Stomach (tissue), 9 donors: ENCODE data around the gene RBM6. TPM values are rescaled to one million over a fixed set of nuclear protein-coding genes. Genes with fewer than 3 reads are reported as not detected.

Experiments used
- DNase-seq, 2 donors: peaks; one replicate each; pipeline versions ENCODE4 v3.0.0 to v3.0.0-alpha.2; 2013 to 2019
- H3K27ac ChIP-seq, 5 donors: fragments of 200-600 bp in 4 of 5; sonication (generic) in 4 of 5; one replicate each; pipeline ENCODE4 v1.5.1; 2013 to 2019; ENCODE audit warnings: mild to moderate bottlenecking in 1 of 5, moderate library complexity in 1 of 5
- H3K27me3 ChIP-seq, 3 donors: fragments of 200-600 bp; sonication (generic); one replicate each; pipeline ENCODE4 v1.5.1; 2017 to 2019; ENCODE audit warnings: mixed run types in 1 of 3
- H3K36me3 ChIP-seq, 4 donors: fragments of 200-600 bp; sonication (generic); 1 replicate in 3 of 4; 2 replicates in 1 of 4; pipeline ENCODE4 v1.5.1; 2016 to 2019
- H3K4me1 ChIP-seq, 4 donors: fragments of 200-600 bp; sonication (generic); one replicate each; pipeline ENCODE4 v1.5.1; 2016 to 2019
- H3K4me3 ChIP-seq, 4 donors: fragments of 200-600 bp; sonication (generic) in 3 of 4; one replicate each; pipeline ENCODE4 v1.5.1; 2016 to 2019; ENCODE audit warnings: mild to moderate bottlenecking in 1 of 4
- H3K9me3 ChIP-seq, 4 donors: fragments of 200-600 bp; sonication (generic); one replicate each; pipeline ENCODE4 v1.5.1; 2016 to 2019
- CTCF ChIP-seq, 7 experiments: fragments of 450-650 bp in 4 of 7; fragments of 200-600 bp in 3 of 7; sonication (generic) in 3 of 7; IDR thresholded peaks; one replicate each; pipeline ENCODE4 v1.5.1; 2016 to 2019; ENCODE audit warnings: antibody characterized with exemption in 7 of 7, control low read depth in 2 of 7, mild to moderate bottlenecking in 1 of 7
- EP300 ChIP-seq: sonication (generic); formaldehyde crosslinking; IDR thresholded peaks from one replicate; pipeline ENCODE4 v1.6.1; 2017; ENCODE audit warnings: antibody characterized with exemption
- POLR2A ChIP-seq, 4 donors: fragments of 450-650 bp; IDR thresholded peaks; one replicate each; pipeline ENCODE4 v1.6.1; 2016; ENCODE audit warnings: antibody characterized with exemption in 4 of 4, control low read depth in 2 of 4, mild to moderate bottlenecking in 1 of 4, moderate library complexity in 1 of 4
- POLR2AphosphoS5 ChIP-seq, 3 donors: sonication (generic); formaldehyde crosslinking; IDR thresholded peaks; one replicate each; pipeline ENCODE4 v1.6.1; 2016; ENCODE audit warnings: antibody characterized with exemption in 3 of 3
- WGBS, 5 donors: extraction: QIAGEN DNeasy Blood & Tissue Kit in 3 of 5; methylation state at CpG; one replicate each; pipeline versions ENCODE4 v1.1.5 to v1.1.7; 2013 to 2018; 5-methylcytosine and 5-hydroxymethylcytosine counted together
- intact Hi-C: fragments of 100-400 bp; cut with DNase I; formaldehyde crosslinking; loops from one replicate; pipeline ENCODE4 v1.15.1; 2023; ENCODE audit warnings: low total_unique reads
- polyA plus RNA-seq, 3 donors: library from polyadenylated mRNA; stranded (reverse); fragments of 200-250 nt; gene quantifications; one replicate each; pipeline ENCODE4 v1.2.3, GENCODE V29; 2013
- total RNA-seq, 5 donors: library from RNA; depleted of rRNA; stranded (reverse); fragments of >200 nt; gene quantifications; one replicate each; pipeline versions ENCODE4 v1.1.0 to v1.2.3, GENCODE V29; 2014 to 2016
- donor health status: healthy with polysubstance abuse.
- donor health status: Bipolar disorder and iron deficiency.
- donor health status: healthy.

RBM6 gene
- total and polyA plus RNA-seq, 8 donors = 87.0 to 239 (median 133) TPM

- Histone ChIP-seq H3K4me1 (peaks cover 10 to 36% (median 20%) of the 10 kb centered on the region in 4 donors), H3K9me3 (no peaks in the 10 kb centered on the region), H3K27ac (peak overlapping the region in 1 of 5 donors; percentile 12), H3K4me3 (no peak overlapping the region), H3K36me3 (peaks cover 0 to 16% (median 8%) of the 10 kb centered on the region in 4 donors), H3K27me3 (no peaks in the 10 kb centered on the region)
- 86 to 93% (median 90%) methylated on average over 2 of the region's 2 CpGs for WGBS, 5 donors
- intact Hi-C loops = no loop called here
- TF ChIP-seq CTCF (IDR thresholded peaks at IDR 0.05) (no peak), EP300 (no peak)
- DNase-seq = no peak
Observed at GRCh38 chr3:49925485-49925884, 14.5 kb upstream of the RBM6 start.

GRCh38 chr3:49926117-49926728 is 13.7 kb upstream of the RBM6 start:
- Histone ChIP-seq H3K27ac (peak overlapping the region in 1 of 5 donors; percentile 12), H3K4me1 (peaks cover 11 to 39% (median 23%) of the 10 kb centered on the region in 4 donors), H3K9me3 (no peaks in the 10 kb centered on the region), H3K27me3 (no peaks in the 10 kb centered on the region), H3K4me3 (no peak overlapping the region), H3K36me3 (peaks cover 0 to 16% (median 6%) of the 10 kb centered on the region in 4 donors)
- intact Hi-C loops = no loop called here
- TF ChIP-seq EP300 = no peak
- WGBS, 5 donors = 69 to 87% (median 76%) methylated on average over 4 of the region's 4 CpGs
- no peak for DNase-seq

- TF ChIP-seq EP300 (no peak), POLR2AphosphoS5 (IDR thresholded peaks at IDR 0.05) (no peak), CTCF (IDR thresholded peaks at IDR 0.05) (no peak), POLR2A (IDR thresholded peaks at IDR 0.05) (no peak)
- DNase-seq = no peak
- Histone ChIP-seq H3K9me3 (no peaks in the 10 kb centered on the region), H3K27me3 (no peaks in the 10 kb centered on the region), H3K4me3 (no peak overlapping the region), H3K36me3 (peaks cover 0 to 10% (median 6%) of the 10 kb centered on the region in 4 donors), H3K27ac (no peak overlapping the region), H3K4me1 (peaks cover 11 to 39% (median 23%) of the 10 kb centered on the region in 4 donors)
- intact Hi-C loops = no loop called here
- WGBS, 5 donors = 90 to 94% (median 93%) methylated on average over 5 of the region's 5 CpGs
Observed at GRCh38 chr3:49927798-49928197, 12.2 kb upstream of the RBM6 start.

DNA sequence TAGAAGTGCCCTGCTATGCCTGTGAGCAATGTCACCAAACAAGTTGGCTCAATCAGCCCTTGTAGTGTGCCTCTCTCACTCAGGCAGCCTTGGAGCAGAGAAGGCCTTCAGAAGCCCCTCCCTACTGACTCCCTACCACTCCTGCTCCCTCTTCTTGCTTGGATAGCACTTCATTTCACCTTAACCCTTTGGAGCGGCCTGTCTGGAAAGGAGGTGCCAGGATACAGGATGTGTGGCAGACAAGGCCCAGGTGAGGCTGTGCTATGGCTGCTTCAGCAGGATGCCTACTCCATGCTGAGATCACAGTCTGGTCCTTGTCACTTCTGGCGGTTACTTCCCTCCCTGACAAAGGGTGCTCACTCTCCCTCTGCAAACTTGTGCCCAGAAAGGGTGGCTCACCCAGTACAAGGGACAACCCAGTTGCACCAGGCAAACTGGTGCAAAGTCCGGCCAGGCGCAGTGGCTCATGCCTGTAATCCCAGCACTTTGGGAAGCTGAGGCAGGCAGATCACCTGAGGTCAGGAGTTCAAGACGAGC is 11.4 kb upstream of the RBM6 start:
- DNase-seq = peak in 1 of 2 donors; percentile 26
- H3K27me3 ChIP-seq = no peaks in the 10 kb centered on the region
- peak overlapping the region in 1 of 5 donors; percentile 90 for H3K27ac ChIP-seq
- peaks cover 11 to 39% (median 23%) of the 10 kb centered on the region in 4 donors for H3K4me1 ChIP-seq
- TF ChIP-seq EP300 (no peak), POLR2A (IDR thresholded peaks at IDR 0.05) (no peak), POLR2AphosphoS5 (IDR thresholded peaks at IDR 0.05) (no peak), CTCF (IDR thresholded peaks at IDR 0.05) (no peak)
- H3K4me3 ChIP-seq = peak overlapping the region; percentile 69 to 87 (median 83)
- no peaks in the 10 kb centered on the region for H3K9me3 ChIP-seq
- WGBS, 5 donors = 55 to 72% (median 64%) methylated on average over 5 of the region's 5 CpGs
- intact Hi-C loops = no loop called here
- peaks cover 0 to 6% (median 4%) of the 10 kb centered on the region in 4 donors for H3K36me3 ChIP-seq
